ENCODE measurements around the gene DTNB.

DNA sequence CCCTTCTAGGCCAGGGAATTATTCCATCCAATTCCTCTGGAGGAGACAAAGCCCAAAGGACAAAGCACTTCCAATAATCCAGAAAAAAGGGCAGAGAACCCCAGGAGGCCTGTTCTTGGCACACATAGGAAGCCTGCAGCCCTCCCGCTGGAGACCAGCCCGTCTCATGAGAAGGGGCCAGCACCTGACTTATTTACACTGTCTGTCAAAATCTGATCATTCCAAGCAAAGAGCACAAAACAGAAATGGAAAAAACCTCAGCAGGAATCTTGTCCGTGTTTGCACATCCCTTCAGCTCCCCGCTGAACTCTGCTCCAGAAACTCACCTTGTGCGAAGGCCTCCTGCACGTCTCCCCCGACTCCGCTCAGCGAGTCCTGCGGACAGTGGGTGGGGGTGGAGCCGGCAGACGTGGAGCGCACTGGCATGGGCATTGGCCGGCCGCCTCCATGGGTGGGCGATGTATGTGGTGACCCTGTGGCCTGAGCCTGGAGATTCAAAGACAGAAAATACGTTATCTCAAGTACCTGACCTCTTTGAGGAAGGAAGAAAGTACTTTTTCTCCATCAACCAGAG, 285.4 kb downstream of the DTNB start:
- TF ChIP-seq GATA2 (IDR thresholded peaks at IDR 0.05; ENCODE audit: low read depth, low read length) (no peak), GATA3 (IDR thresholded peaks at IDR 0.05; ENCODE audit: low read depth, low read length) (no peak)
